Erythroblast (primary cell): ENCODE results near the gene REM2.

Experiments used
- GATA1 ChIP-seq: IDR thresholded peaks from 2 replicates; pipeline ENCODE4 v1.6.1; 2011; ENCODE audit warnings: low read depth, mild to moderate bottlenecking, control low read depth, low read length, moderate library complexity
- POLR2A ChIP-seq: IDR thresholded peaks from 2 replicates; pipeline ENCODE4 v1.6.1; 2011; ENCODE audit warnings: mild to moderate bottlenecking, low read length

DNA sequence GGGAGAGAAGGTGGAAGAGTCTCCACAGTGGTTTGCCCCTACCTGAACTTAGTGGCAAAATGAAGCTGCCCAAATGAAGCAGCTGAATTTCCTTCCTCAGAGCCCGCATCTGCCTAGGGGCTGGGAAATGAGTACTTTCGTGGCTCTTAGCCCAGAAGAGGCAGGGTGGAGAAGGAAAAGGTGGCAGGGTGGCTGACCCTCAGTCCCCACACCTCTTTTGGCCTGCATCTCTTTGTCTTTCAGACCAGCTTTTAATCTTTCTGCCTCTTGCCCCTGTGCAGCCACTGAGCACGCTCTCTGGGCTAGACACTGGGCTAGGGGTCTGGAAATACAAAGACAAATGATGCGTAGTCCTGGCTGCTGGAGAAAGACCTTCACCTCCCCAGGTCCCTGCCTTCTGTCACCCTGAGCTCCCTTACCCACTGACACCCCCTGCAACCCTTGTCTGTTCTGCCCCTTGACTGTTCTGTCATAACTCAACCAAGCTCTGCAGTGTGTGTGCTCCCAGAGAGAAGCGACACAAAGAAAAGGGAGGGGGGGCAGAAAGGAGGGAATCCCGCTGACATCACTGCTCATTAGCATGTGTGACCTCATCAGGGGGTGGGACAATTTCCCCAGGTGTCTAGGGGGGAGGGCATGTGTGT lies 371 bp upstream of the REM2 start:
- TF ChIP-seq POLR2A (no peak), GATA1 (no peak)
